Central memory CD4-positive, alpha-beta T cell (primary cell): ENCODE results near the gene SH3D21.

Source experiments
- DNase-seq: peaks from one replicate; pipeline ENCODE4 v3.0.0; 2022

Gene SH3D21

DNA sequence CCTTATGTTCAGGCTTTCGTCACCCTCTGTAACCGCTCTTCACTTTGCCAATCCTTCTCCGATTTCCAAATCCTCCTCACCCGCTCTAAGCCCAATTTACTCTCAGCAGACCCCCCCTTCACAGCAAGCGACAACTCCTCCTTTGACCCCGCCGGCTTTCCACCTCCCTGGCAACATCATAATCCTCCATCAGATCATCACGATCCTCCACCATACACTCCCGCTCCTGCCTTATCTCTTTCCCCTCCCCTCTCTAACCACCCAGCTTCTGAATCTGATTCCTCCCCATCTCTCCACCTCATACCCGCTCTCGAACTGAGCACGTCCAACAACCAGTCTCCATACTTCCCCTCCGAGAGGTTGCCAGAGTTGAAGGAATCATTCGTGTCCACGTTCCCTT is 24.8 kb downstream of the SH3D21 start:
- no peak for DNase-seq

DNA sequence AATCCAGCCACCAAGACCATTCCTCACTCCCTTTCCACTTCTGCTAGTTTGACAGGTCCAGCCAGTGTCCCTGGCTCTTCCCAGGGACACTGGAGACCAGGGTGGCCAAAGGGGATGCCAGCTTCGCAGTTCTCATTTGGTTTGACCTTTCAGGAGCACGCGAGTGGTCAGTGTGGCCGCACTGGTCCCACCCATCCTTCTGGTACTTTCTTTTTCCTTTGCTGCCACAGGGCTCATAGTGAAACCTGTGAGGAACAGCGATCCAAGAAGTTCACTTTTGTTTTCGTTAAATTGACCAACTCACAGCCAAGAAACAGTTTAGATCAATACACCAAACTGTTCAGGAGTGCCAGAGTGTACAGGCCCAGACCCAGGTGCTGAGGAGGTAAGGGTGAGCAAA is 31.7 kb downstream of the SH3D21 start:
- no peak for DNase-seq

DNA sequence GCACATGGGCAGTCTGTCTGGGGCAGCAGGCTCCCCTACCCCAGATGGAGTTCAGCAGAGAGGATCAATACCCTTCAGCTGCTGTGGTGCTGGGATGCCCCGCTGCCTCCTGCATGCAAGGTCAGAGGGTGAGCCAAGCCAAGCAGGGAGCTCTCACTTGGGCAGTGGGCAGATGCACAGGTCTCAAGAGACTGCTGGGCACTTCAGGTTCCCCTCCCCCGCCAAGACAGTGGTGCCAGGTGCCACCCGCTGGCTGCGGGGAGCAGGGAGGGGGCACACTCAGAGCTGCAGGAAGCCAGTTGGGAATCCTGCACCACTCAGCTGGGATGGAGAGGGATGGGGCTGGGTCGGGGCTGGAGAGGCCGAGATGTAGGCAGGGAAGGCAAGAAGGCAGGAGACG is 33.0 kb downstream of the SH3D21 start:
- no peak for DNase-seq

DNA sequence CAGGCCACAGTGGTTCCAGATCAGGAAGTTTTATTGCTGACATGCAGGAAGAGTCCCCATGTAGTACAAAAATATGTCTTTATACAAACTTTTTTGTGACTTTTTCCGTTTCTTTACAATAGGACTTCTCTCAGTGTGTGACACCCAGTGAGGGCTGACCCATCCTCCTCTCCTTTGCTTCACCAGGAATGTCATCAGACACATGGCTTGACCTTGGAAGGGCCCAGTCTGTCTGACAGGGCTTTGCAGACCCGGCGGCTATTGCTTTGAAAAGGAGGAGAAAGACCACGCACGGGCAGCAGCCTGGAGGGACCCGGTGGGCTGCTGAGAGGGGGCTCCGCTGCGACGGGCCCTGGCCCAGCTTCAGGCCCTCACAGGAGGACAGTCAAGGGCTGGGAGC is 33.4 kb downstream of the SH3D21 start:
- DNase-seq: no peak

DNA sequence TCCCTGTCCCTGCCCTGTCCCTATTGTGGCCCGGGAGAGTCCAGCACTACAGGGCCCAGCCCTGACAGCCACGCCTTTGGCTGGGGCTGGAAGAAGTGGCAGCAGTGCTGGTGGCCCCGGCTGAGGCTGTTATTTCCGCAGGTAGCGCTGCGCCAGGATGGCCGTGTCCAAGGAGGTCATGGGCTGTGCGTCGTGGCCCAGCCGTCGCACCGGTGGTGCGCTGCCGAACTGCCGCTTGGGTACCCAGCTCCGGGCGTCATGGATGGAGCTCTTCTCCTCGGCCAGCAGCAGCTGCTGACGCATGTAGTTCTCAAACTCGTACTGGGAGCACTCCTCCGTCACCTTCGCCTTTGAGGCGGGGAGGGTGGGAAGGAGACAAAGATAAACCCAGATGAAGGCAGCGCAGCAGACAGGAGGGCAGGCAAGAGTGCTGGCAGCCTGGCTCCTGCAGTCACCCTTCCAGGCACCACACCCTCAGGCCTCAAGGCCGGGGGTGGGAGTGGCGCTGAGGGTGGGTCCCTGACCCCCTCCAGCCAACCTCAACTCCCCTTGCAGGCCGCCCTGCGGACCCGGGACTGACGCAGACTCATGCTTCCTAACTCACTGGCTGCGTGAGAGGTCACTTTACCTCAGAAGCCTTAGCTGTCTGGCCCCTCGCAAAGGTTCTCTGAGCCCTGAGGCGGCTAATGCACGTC is 35.6 kb downstream of the SH3D21 start:
- no peak for DNase-seq

DNA sequence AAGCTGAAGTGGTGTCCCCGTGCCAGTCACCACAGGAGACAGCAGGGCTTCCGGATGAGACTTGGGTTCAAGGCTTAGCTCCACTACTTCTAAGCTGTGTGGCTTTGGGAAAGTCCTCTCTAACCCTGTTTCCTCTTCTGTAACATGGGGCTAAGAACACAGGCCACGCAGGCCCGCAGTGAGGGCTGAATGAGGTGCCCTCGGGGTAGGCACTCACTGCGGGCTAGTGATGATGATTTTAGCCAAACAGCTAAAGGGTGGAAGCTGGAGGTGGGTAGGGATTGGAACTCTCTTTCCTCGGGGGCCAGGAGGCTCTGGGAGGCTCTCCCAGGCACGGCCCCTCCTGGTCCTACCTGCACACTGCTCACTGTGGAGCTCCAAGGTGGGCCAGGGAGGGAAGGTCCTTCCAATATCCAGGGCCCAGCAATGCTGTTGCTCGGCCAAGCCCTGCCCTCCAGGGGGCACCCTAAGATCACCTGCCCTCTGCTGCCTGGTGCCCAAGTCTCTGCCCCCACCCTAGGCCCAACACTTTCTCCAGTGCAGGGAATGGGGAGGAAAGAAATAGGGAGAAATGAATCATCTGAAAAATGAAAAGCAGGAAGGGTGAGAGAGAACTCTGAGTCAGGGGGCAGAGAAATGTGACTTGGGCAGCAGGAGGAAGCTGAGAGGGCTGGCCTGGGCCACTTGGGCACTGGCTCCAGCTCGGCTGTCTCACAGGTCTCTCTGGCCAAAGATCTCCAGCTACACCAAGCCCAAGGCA is 36.4 kb downstream of the SH3D21 start:
- DNase-seq: peak; percentile 49

DNA sequence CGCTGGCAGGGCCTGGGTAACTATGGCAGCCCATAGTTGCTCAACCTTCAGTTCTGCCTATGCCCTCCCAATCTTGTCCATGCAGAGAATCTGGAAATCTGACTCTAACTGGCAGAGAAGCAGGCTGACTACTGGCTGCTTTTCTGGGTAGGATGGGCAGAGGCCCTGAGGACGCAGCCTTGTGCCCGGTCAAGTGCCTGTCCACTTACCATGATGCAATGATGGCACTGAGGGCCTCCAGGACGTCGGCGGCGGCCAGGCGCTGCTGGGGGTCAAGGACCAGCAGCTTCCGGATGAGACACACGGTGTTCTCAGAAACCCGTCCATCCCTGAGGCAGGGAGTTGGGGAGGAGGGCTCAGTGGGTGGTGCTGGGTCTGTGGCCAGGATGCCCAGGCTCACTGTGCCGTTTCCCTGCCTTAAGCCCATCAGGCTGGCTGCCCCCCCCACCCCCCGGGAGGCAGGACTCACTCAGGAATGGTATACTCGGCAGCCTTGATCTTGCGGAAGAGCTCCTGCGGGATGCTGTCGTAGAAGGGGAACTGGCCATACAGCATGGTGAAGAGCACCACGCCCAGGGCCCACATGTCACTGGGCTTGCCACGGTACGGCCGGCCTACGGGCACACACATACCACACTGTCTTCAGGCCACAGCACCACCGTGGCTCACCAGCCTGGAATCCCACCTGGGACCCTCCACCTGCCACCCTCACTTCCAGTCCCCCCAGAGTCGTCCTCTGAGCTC is 37.7 kb downstream of the SH3D21 start:
- DNase-seq: no peak

DNA sequence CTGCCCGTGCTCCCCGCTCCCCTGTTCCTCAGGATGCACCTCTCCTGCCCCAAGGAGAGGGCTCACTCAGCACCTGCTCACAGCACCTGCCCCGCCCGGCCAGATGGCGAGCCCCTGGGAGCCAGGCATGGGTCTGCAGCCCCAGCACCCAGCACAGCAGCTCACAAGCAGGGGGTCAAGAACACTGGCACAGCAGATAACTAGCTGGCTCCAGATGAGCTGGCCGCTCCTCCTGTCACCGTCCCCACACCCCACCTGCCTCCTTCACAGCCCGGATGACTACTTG is 38.2 kb downstream of the SH3D21 start:
- no peak for DNase-seq

DNA sequence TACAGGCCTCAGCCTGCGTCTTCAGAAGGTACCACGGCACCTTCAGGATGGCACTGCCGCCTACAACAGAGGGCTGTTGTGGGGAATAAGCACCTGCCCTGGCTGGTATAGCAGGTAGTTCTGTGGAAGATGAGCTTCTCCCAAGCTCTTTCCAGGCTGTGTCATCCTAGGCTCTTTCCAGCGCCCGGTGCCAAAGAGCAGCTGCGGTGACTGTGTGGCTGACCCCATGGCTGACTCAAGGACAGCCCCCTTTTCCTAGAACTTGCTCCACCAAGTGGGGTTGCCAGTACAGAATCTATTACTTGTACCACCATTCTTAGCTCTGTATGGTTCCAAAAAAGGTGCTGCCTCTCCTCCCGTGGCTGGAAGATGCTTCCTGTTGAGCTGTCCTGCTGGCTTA is 39.2 kb downstream of the SH3D21 start:
- no peak for DNase-seq

DNA sequence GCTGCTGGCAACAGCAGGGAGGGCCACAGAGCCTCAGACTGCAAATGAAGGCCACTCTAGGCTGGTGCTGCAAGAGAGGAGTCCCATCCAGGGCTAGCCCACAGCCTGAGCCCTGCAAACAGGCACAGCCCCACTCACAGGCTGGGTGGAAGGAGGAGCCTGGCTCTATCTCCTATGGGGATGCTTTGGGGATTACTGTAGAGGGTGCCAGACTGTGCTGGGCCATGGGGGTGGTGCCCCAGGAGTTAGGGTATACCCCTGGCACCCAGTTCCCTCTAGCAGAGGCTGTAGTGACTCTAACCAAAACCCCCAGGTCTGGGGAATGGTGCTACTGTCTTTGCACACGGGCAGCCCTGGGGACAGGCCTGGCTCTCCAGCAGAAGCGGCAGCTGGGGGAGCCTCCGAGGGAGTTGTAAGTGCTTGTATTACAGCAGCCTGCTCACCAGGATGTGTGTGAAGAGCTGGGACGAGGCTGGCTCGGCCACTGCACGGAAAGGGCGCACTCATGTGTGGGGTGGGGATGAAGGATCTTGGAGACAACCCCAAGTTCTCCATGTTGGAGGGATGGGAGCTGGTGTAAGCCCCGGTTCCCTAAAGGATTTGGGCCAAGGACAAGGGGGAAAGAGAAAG is 40.7 kb downstream of the SH3D21 start:
- DNase-seq: no peak

DNA sequence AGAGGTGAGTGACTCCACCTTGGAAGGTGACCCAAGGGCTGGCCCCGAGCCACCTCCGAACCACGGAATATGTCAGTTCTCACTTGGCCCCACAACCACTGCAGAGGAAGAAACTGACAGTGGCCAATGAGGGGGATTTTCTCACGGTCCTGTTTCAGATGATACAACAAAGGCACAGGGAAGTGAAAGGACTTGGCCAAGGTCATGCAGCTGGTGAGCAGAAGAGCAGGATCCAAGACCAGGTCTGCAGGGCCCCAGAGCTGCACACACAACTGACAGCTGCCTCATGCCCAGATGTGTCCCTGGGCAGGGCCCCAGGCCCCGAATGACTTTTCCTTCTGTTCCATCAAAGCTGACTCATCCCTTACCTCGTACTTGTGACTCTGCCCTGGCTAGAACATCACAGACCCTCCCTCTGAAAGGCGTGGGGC is 43.1 kb downstream of the SH3D21 start:
- DNase-seq: no peak

DNA sequence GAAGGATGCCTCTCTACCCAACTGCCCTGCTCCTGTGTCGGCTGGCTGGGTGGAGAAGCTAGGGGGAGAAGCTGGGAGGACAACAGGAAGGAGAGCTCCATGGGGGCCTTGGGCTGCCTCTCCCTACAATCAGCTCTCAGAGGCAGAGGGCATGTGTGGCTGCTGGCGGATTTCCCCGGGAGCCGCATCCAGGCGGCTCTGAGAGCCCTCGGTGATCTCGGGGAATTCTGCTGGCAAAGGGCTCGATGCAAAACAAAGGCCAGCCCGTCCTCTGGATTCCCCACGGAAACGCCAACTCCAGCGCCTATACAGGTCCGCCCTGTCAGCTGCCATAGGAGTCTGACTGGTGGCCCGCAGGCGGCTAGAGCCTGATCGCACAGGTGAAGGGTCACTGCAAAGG is 43.7 kb downstream of the SH3D21 start:
- DNase-seq: no peak

DNA sequence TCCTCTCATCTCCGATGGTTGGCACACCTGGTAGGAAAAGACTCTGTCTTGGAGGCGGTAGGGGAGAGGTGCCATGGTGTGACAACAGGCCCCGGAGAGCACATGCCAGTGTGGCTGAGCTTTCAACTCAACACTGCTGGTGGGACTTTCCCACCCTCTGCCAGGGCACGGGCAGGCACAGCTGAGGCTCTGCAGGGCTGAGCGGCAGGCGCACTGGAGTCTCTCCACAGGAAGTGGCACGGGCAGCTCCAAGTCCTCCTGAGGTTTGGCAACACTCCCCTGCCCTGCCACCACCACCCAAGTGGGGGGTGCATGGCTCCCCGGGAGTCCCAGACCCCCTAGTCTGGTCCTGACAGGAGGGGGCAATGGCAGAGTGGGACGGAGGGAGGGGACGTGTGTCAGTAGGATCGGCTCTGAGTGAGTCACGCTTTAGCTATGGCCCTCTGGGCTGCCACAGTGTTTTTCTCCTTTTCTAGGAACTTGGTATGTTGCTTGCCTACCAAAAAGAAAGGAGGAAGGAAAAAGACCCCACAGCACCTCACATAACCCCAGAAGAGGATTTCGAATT is 44.6 kb downstream of the SH3D21 start:
- peak; percentile 57 for DNase-seq

DNA sequence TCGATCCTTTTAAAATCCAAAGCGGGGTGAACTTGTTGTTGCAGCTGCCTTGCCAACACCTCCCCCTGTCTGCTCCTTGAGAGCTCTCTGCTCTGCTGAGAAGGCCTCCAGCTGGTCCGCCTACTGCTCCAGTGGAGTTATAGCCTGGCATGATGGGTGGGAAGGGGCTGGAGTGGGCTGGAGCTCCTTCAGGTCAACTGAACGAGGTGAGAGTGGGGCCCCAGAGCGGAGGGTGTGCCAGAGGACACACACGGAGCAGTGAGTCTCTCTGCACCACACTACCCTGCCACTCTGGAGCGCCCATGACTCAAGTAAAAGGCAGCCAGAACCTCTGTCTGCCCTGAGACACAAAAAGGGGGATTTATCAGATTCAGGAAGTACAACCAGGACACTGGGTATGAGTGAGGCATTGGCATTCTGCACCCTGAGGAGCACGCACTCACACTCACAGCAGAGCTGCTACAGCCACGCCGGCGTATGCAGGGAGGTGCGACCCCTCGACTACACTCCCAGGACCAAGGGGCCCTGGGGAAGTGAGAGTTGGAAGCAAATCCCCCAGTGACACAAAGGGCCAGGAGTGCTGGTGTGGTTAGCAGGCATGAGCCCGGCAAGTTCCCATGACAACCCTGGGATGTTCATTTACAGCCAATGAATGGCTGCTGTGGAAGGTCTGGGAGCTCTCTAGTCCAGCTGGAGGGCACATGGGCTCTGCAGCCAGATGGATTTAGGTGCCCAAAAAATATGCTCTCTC is 45.2 kb downstream of the SH3D21 start:
- DNase-seq: no peak

DNA sequence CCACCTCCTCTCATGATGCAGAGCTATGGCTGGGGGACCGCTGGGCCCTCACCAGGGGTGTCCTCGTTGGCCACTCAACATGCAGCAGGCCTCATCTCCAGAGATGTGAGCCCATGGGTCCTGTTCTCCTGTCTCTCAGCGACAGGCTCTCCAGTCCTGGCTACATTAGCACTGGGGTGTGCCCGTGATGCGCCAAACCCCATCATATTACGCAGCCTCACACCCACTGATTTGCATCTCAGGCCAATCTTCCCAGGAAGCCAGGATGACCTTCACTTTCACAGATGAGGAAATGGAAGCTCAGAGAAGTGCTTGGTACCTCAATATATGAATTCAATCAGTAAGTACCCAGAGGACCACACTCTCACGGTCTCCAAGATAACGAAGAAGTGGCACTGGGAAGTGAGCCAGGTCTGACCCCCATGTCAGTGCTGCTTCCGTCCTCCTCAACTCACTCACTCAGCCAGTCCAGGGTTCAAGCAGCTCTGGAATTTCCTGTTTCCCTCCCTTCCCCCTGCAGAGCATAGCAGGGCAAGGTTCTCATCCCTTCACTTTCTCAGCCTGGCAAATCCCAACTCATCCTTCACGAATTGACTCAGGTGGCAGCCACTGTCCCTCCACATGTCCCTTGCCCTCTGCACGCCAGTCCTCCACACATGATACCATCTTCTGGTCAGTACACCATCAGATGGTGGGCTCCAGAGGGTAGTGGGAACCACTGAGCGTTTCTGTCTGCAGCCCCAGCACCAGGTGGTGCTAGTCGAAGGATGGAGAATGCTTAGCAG is 46.1 kb downstream of the SH3D21 start:
- no peak for DNase-seq

DNA sequence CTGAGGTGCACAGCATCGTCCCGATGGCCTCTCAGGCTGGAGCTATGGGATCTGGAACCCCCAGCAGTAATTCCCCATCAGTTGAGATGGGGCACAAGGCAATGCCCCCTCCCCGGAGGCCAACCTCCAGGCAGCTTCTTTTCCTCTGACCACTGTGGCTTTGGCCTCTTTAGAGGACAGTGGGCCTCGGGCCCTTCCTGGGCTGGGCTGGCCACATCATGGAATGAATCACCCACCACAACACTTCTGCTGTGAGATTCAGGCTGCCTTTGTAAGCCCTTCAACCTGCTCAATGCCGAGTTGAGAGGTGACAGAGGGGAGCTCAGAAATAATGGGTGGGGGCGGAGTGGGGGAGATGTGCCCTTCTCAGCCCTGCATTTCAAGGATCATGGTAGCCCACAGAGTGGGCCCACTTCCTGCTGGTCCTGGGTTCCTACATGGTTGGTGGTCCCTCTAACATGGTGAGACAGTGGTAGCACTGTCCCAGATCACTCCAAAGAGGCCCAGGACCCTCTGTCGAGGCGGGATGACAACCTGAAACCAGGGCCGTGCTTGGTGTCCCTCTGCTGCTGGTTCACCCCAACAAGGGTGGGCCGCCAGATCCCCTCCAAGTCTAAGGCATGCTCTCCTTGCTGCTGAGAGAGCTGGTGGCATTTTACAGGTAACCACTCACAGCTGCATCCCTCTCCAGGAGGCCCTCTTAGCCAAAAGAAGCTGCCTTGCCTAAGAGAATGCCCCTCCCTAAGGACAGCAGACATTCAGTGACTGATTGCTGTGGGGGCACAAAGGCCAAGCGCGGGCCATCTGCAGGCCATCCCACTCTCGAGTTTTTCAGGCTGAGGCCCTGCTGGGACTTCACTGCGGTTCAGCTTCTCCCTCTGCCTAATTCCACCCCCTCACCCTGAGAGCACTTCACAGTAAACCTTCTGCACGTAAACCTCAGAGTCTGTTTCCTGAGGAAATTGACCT is 47.0 kb downstream of the SH3D21 start:
- no peak for DNase-seq

DNA sequence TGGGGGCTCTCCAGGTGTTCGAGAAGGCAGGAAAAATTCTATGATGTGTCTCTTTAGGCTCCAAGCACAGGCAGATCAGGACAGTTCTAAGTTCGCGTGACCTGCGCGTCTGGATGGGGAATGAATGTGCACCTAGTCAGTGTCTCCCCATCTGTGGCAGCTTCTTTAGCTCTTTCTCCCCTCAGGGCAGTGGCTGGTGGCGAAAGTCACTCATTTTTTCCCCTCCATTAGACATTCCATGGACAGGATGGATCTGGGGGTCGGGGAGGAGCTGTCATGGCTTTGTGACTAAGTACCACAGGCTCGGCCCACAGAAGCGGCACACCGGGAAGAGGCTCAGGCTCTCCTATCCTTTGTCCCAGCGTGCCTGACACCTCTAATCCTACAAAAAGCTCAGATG is 48.3 kb downstream of the SH3D21 start:
- DNase-seq: no peak

DNA sequence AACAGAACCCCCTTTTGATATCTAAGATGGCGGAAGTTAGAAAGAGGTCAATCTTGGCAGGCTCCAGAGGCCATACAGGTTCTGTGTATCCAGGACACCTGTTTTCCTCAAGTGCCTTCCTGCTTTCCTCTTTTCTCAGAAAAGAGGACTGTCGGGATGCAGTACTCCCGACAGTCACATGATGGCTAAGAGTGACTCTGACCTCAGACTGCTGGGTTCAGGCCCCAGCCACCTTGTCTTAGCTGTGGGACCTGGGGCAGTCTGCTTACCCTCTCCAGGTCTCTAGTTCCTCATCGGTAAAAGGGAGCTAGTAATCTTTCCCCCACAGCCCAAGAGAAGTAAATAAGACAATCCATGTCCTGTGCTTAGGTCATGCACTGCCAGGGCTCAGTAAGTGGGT is 49.6 kb downstream of the SH3D21 start:
- no peak for DNase-seq

DNA sequence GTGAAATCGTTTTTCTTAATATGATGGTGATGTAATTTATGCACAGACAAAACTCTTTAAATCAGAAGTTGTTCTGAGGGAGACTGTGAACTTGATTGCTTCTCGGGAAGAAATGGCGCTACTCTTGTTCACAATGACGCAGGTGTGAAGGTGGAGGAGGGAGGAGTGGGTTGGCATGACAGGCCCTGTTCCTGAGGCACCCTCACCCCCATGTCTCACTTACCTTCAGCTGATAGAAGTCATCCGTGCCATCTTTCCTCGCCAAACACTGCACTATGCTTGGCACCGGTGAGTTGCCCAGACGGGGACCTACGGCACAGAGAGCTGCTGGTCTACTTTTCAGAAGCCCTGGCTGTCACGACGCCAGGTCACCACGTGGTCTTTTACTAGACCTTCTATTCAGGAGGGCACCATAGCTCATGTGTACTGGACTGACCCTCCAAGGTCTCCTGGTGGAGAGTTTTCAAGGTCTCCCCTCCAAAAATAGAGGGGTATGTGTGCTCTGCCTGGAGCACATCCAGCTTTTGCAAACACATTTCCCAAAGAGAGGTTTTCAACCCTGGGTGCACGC is 52.4 kb downstream of the SH3D21 start:
- no peak for DNase-seq

DNA sequence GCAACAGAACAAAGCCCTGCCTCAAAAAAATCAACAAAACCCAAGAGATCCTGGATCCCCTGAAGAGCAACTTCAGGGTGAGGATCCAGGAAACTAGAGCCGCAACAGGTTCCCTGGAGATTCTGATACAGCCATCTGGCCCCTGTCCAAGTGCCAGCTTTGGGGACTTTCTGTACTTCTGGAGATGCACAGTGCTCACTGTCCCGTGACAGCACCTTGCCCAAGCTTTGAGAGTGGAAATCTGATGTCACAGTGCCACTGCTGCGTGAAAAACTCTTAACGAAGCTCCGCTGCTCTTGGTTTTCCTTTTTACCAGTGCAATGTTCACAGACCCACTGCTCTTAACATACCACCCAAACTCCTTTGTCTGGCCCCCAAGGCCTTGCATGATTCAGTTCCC is 53.2 kb downstream of the SH3D21 start:
- DNase-seq: no peak
